Endothelial cell of umbilical vein (primary cell): ENCODE data around the gene LRRC41. TPM values are rescaled to one million over a fixed set of nuclear protein-coding genes. Genes with fewer than 3 reads are reported as not detected.
A peak's percentile ranks its signal among the peaks of the same experiment; 100 is the strongest.

Experiments used
- BruUV-seq: library from RNA; stranded (reverse); fragments of 400-500 nt; replicated peaks from 2 replicates; lab custom pipeline; 2021; lab: Mats Ljungman, UMichigan
- CTCF ChIA-PET: fragments of 300-600, 350-600 bp; sonication (Branson Sonifier 250); formaldehyde crosslinking; loops from one replicate; lab custom pipeline; 2021; ENCODE audit warnings: antibody characterized with exemption, inconsistent platforms; lab: Charles Lee
- POLR2A ChIA-PET: fragments of 300-600, 350-600 bp; sonication (Branson Sonifier 250); formaldehyde crosslinking; loops from one replicate; lab custom pipeline; 2021; ENCODE audit warnings: antibody characterized with exemption, inconsistent platforms; lab: Charles Lee
- DNase-seq: peaks from one replicate; pipeline ENCODE4 v3.0.0-alpha.2; 2011; ENCODE audit warnings: low read depth, low spot score
- FAIRE-seq: peaks from 2 replicates; lab custom pipeline; 2011; peaks lifted over from hg19 to GRCh38; lab: Jason Lieb, UNC
- H2AFZ ChIP-seq: 2 replicates; pipeline ENCODE4 v1.6.0; 2012; ENCODE audit warnings: low read depth, low read length, control low read depth, inconsistent platforms
- H3K27ac ChIP-seq: 2 replicates; pipeline ENCODE4 v1.5.1; 2011; ENCODE audit warnings: low read depth, mild to moderate bottlenecking, control low read depth, low read length, moderate library complexity; ENCODE audit not compliant: insufficient read depth
- H3K27me3 ChIP-seq, 2 experiments: 2 replicates each; pipeline versions ENCODE4 v1.6.0 to v1.6.1; 2011; ENCODE audit warnings: low read length in 2 of 2, mixed read lengths in 1 of 2; ENCODE audit not compliant: control insufficient read depth in 2 of 2, insufficient read depth in 2 of 2
- H3K36me3 ChIP-seq, 2 experiments: 2 replicates in 1 of 2; 3 replicates in 1 of 2; pipeline ENCODE4 v1.5.1; 2011; ENCODE audit warnings: low read length in 2 of 2, mild to moderate bottlenecking in 1 of 2, moderate library complexity in 1 of 2; ENCODE audit not compliant: control insufficient read depth in 2 of 2, insufficient read depth in 2 of 2; ENCODE audit errors: extremely low read depth in 1 of 2
- H3K4me1 ChIP-seq: 3 replicates; pipeline ENCODE4 v1.5.1; 2011; ENCODE audit warnings: mild to moderate bottlenecking, low read length; ENCODE audit not compliant: control insufficient read depth, insufficient read depth; ENCODE audit errors: extremely low read depth
- H3K4me2 ChIP-seq: 2 replicates; pipeline ENCODE4 v1.6.1; 2011; ENCODE audit warnings: low read length, control low read depth, mixed read lengths; ENCODE audit not compliant: insufficient read depth
- H3K4me3 ChIP-seq, 3 experiments: fragments of 200-600 bp in 1 of 3; sonication (generic), shearing (Covaris generic) in 1 of 3; replicated peaks in 1 of 3; 2 replicates each; pipeline ENCODE4 v1.5.1; 2011 to 2016; ENCODE audit warnings: control low read depth in 3 of 3, low read length in 3 of 3, mild to moderate bottlenecking in 2 of 3, inconsistent platforms in 1 of 3, low read depth in 1 of 3, moderate library complexity in 1 of 3; ENCODE audit not compliant: insufficient read depth in 1 of 3
- H3K79me2 ChIP-seq: 2 replicates; pipeline ENCODE4 v1.6.0; 2012; ENCODE audit warnings: low read length, inconsistent platforms; ENCODE audit not compliant: control insufficient read depth, insufficient read depth
- H3K9ac ChIP-seq: replicated peaks from 2 replicates; pipeline ENCODE3; 2011; ENCODE audit warnings: low read length, control low read depth; ENCODE audit not compliant: insufficient read depth; ENCODE audit errors: extremely low read depth
- H3K9me1 ChIP-seq: replicated peaks from 3 replicates; pipeline ENCODE4 v1.6.0; 2011; ENCODE audit warnings: mild to moderate bottlenecking, low read length; ENCODE audit not compliant: control insufficient read depth, insufficient read depth; ENCODE audit errors: extremely low read depth
- H3K9me3 ChIP-seq: replicated peaks from 2 replicates; pipeline ENCODE4 v1.5.1; 2012; ENCODE audit warnings: low read length, inconsistent platforms; ENCODE audit not compliant: control insufficient read depth, insufficient read depth
- H4K20me1 ChIP-seq: replicated peaks from 2 replicates; pipeline ENCODE3; 2011; ENCODE audit warnings: mild to moderate bottlenecking, low read length; ENCODE audit not compliant: control insufficient read depth, insufficient read depth; ENCODE audit errors: extremely low read depth
- EZH2 ChIP-seq: IDR thresholded peaks from 2 replicates; pipeline ENCODE4 v1.6.1; 2012; ENCODE audit warnings: borderline replicate concordance, low read depth, mild to moderate bottlenecking, moderate library complexity, low read length, inconsistent platforms; ENCODE audit not compliant: severe bottlenecking
- FOS ChIP-seq: IDR thresholded peaks from 2 replicates; pipeline ENCODE4 v1.6.1; 2011; ENCODE audit warnings: mild to moderate bottlenecking, low read length, moderate library complexity, borderline replicate concordance; ENCODE audit not compliant: insufficient read depth
- GATA2 ChIP-seq: IDR thresholded peaks from 2 replicates; pipeline ENCODE4 v1.7.0; 2011; ENCODE audit warnings: low read depth, mild to moderate bottlenecking, moderate library complexity, mixed read lengths, low read length; ENCODE audit not compliant: insufficient read length, insufficient read depth
- JUN ChIP-seq: IDR thresholded peaks from 2 replicates; pipeline ENCODE4 v1.6.1; 2011; ENCODE audit warnings: borderline replicate concordance, low read depth; ENCODE audit not compliant: insufficient read length, insufficient read depth
- MYC ChIP-seq: IDR thresholded peaks from one replicate; pipeline ENCODE4 v1.6.1; 2011; ENCODE audit warnings: mild to moderate bottlenecking, low read depth, low read length
- POLR2A ChIP-seq: IDR thresholded peaks from 2 replicates; pipeline ENCODE4 v1.6.1; 2012; ENCODE audit warnings: low read depth, mild to moderate bottlenecking, control low read depth, low read length
- POLR2AphosphoS5 ChIP-seq: IDR thresholded peaks from 2 replicates; pipeline ENCODE4 v1.6.1; 2012; ENCODE audit warnings: low read depth, mild to moderate bottlenecking, control low read depth, low read length, moderate library complexity; ENCODE audit not compliant: insufficient read depth
- dilution Hi-C: fragments of 300-500 bp; cut with MboI; formaldehyde crosslinking; loops from one replicate; pipeline ENCODE4 v1.15.0; 2019; ENCODE audit warnings: low sequenced_read_pairs; ENCODE audit not compliant: extremely low pct_ligation_motif_present
- intact Hi-C: fragments of 100-400 bp; cut with micrococcal nuclease; formaldehyde crosslinking; loops from one replicate; pipeline ENCODE4 v1.10.0; 2022
- polyA plus RNA-seq, 4 experiments: library from polyadenylated mRNA; depleted of rRNA in 3 of 4; stranded (reverse) in 3 of 4; unstranded in 1 of 4; fragments of >200 nt; gene quantifications; 2 replicates each; pipeline versions ENCODE4 v1.2.1 to v1.2.3, GENCODE V29; 2011 to 2012; ENCODE audit warnings: missing spikeins in 1 of 4
- total RNA-seq: library from RNA; stranded (reverse); gene quantifications from 2 replicates; pipeline ENCODE4 v1.2.3, GENCODE V29; 2021
- TF ChIP-seq, protein P1 (sequence below): IDR thresholded peaks from 2 replicates; pipeline ENCODE4 v1.6.1; 2011; ENCODE audit not compliant: insufficient read depth, insufficient read length
- TF ChIP-seq, protein P2 (sequence below), 2 donors: IDR thresholded peaks; 1 replicate in 1 of 2; 2 replicates in 1 of 2; pipeline ENCODE4 v1.5.1; 2011; ENCODE audit warnings: low read length in 2 of 2, mild to moderate bottlenecking in 2 of 2, moderate library complexity in 2 of 2, control low read depth in 1 of 2, inconsistent platforms in 1 of 2, low read depth in 1 of 2; ENCODE audit not compliant: insufficient read depth in 1 of 2; ENCODE audit errors: extremely low read depth in 1 of 2

Gene LRRC41
- total and polyA plus RNA-seq, 2 donors (not counting 3 experiments of a cell fraction or from before 2014, with no cell fraction given), result 69.2 to 91.1 TPM

DNA sequence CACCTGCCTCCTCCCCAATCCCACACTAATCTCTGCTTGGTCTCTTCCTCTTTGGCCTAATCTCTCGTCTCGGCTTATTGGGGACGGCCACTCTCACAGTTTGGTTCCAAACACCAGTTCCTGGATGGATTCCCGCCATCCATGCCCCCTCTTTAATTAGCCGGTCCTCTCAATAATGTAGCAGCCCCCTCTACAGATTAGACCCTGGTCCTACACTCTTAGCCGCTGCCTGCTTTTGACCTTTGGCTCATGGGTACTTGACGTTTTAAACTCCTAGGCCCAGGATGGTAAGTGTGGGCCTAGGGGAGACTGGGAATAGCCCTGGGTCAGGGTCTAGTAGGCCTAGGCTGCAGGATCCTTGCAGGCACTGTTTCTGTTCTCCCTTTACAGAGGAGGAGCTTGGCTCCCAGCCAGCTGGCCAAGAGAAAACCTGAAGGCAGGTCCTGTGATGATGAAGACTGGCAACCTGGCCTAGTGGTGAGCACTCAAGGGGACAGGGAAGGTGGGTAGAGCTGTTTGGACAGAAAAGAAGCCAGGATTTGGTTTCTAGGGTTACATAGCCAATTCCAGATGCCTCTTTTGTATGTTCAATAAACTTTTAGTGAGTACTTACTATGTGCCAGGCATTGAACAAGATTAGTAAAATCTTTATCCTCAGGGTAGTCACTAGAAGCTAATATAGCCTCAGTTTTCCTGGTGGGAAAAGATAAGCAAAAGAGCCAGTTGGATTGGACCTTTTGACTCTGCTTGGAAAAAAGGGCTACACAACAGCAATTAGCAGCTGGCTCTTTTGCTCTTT lies 55.1 kb downstream of the LRRC41 start:
- BruUV-seq, result TSS peak; percentile 56
- intact Hi-C loops, result no loop called here
- Histone ChIP-seq H3K27me3 (no peaks in the 10 kb centered on the region), H3K4me3 (peak overlapping the region; percentile 73 to 92 (median 82)), H3K9ac (peak overlapping the region; percentile 74), H3K79me2 (peaks cover 14% of the 10 kb centered on the region), H3K36me3 (no peaks in the 10 kb centered on the region), H4K20me1 (no peaks in the 10 kb centered on the region), H3K27ac (peak overlapping the region; percentile 40), H2AFZ (peak overlapping the region; percentile 89), H3K9me1 (no peaks in the 10 kb centered on the region), H3K4me1 (peaks cover 20% of the 10 kb centered on the region), H3K4me2 (peak overlapping the region; percentile 89), H3K9me3 (no peaks in the 10 kb centered on the region)
- FAIRE-seq (peak; percentile 46), DNase-seq (peak; percentile 17)
- ChIA-PET POLR2A (no interaction called here), CTCF (interaction anchor here (2.7 kb wide), 1 partner anchor 25 kb away, joined by 25 read pairs; no protein-coding TSS in a partner anchor)
- TF ChIP-seq POLR2AphosphoS5 (no peak), MYC (no peak), GATA2 (no peak), FOS (no peak), JUN (no peak), POLR2A (no peak), EZH2 (no peak)
- TF ChIP-seq, protein P1, sequence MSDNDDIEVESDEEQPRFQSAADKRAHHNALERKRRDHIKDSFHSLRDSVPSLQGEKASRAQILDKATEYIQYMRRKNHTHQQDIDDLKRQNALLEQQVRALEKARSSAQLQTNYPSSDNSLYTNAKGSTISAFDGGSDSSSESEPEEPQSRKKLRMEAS, result no peak
- TF ChIP-seq, protein P2, sequence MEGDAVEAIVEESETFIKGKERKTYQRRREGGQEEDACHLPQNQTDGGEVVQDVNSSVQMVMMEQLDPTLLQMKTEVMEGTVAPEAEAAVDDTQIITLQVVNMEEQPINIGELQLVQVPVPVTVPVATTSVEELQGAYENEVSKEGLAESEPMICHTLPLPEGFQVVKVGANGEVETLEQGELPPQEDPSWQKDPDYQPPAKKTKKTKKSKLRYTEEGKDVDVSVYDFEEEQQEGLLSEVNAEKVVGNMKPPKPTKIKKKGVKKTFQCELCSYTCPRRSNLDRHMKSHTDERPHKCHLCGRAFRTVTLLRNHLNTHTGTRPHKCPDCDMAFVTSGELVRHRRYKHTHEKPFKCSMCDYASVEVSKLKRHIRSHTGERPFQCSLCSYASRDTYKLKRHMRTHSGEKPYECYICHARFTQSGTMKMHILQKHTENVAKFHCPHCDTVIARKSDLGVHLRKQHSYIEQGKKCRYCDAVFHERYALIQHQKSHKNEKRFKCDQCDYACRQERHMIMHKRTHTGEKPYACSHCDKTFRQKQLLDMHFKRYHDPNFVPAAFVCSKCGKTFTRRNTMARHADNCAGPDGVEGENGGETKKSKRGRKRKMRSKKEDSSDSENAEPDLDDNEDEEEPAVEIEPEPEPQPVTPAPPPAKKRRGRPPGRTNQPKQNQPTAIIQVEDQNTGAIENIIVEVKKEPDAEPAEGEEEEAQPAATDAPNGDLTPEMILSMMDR (IDR thresholded peaks at IDR 0.05; ENCODE audit: extremely low read depth in 1 of 2, insufficient read depth in 1 of 2, low read depth in 1 of 2, low read length in 2 of 2), result no peak
- dilution Hi-C loops, result no loop called here
